HG02798 (cell line): Measurements from ENCODE around the gene ASIC1.
"Not testable (repeated sequence)": the region's sequence is repeated elsewhere in the genome, so short reads cannot be mapped to it uniquely, and the experiment has no call there.

Experiments used
- ATAC-seq: cut with Tn5 transposase; IDR thresholded peaks from one replicate; pipeline ENCODE4 v1.9.1; 2021; ENCODE audit warnings: mild to moderate bottlenecking; ENCODE audit not compliant: unreplicated experiment, poor library complexity

ASIC1 gene

DNA sequence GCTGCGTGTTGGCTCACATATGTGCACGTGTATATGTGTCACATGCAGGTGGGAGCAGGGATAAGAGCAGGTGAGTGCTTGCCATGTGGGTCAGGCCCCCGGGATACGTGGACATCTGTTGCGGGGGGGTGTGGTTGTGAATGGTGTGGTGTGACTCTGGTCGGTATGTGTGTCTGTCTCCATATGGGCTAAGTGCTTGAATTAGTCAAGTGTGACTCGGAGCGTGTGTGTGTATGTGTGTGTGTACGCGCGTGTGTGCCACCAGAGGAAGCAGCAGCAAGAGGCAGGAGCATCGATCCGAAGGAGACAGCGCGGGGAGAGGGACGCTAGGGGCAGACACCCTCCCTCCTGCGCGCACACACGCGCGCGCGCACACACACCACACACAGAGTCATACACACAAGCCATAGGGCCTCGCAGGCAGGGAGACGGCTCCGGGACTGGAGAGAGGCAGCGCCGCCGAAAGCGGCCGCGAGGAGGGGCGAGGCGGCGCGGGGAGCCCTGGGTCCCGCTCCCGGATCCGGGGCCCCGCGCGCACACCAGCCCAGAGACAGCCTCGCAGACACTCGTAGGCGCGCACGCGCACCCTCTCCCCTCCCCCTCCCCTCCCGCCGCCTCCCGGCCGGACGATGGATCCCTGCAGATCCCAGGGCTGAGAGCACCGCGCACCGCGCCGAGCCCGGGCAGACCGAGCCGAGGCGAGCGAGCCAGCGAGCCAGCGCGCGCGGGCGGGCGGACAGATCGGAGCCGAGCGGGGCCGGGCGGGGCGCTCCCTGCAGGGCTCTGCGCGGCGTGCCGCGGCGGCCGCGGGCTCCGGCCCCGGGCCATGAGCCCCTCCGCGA lies at the start of gene ASIC1:
TSS of gene ASIC1 (plus strand) at position 597 of the 842 bp plus-strand sequence. CDS start 1,171 bp downstream, outside the sequence.
- peak; percentile 32 for ATAC-seq

DNA sequence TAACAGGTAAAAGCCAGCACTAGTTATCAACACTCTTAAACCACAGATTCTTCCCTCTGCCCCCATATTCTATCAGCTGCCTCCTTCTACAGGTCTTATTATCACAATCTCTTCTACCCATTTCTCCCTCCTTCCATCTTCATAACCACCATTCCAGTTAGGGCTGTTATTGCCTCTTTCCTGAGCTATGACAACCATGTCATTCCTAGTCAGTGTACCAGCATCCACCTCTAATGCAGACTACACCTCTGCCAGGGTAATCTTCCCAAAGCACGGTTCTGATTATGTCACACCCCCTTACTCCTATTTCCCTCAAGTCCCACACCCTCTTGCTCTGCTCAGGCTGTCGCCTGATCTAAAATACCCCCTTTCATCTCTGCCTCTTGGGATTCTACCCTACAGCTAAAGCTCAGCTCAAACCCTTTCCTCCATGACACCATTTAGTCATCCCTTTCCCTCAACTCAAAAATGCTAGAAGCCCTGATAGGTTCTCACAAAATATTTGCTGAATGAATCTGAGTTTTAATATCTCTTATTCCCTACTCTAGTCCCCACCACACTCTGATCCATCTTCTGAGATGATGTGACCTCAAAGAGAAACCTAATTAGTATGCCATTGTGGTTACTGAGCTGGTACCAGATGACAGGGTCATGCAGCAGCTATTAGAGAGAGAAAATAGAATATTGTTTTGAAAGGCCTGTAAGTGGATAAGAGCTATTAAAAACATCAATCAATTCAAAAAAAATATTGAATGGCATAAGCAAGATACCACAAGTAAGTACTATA lies 43.8 kb upstream of the ASIC1 start:
- no peak for ATAC-seq

DNA sequence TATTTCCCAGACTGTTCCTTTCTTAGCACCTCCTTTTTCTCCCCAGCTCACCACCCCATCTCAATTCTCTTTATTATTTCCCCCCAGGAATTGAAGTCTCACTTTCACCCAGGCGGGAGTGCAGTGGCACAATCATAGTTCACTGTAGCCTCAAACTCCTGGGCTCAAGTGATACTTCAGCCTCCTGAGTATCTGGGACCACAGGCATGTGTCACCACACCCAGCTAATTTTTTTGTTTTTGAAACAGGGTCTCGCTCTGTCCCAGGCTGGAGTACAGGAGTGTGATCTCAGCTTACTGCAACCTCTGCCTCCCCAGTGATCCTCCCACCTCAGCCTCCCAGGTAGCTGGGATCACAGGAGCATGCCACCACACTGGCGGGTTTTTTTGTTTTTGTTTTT lies 43.1 kb upstream of the ASIC1 start:
- ATAC-seq: no peak

DNA sequence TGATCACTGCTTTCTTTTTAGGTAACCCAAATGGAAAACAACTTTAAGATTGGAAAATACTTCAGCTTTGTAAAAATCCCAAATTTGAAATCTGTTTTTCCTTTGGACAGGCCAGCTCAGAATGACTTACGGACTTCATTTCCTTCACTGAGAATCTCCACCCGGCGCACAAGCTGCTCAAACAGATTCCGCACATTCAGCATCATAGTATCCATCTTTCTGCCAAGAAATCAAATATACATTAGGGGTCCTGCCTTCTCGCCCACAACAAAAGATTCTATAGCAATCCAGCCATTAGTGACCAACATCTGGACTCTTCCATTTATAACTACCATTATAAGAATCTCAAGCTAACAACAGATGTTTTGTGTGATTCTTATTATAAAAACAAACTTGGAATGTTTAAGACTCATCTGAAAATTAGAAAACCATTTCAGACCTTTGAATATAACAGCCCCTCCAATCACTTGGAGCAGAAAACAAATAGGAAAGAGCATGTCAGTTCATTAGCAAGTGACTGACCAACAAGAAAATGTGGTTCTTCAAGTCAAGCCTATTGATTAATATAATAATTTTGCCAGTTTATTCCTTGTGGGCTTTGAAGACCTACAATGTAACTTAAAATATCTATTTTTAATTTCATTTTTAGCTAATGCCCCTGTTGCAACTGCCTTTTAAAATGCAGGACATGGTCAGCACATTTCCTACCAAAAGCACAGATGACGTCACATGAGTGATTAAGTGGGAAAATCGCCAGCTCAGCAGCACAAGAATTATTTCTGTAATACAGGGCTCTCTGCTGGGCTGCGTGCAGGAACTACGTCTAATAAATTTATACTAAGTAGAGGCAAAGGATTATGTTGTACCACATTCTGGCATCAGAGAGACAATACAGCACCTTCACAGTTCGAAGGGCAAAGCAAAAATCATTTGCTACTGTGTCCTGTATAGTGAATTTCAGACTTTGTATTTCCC lies 40.6 kb upstream of the ASIC1 start:
- no peak for ATAC-seq

DNA sequence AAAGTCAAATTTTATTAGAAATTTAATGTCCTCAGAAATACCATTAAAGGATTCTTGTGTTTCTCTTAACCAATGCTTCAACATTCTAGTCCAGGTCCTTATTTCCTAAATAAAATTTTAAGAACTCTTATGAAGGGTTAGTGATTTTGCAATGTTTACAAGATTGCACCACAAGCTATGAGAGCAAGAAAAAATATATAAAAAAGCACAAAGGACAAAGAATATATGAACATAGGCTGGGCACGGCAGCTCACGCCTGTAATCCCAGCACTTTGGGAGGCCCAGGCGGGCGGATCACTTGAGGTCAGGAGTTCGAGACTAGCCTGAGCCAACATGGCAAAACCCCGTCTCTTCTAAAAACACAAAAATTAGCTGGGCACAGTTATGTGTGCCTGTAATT lies 39.8 kb upstream of the ASIC1 start:
- ATAC-seq: no peak

DNA sequence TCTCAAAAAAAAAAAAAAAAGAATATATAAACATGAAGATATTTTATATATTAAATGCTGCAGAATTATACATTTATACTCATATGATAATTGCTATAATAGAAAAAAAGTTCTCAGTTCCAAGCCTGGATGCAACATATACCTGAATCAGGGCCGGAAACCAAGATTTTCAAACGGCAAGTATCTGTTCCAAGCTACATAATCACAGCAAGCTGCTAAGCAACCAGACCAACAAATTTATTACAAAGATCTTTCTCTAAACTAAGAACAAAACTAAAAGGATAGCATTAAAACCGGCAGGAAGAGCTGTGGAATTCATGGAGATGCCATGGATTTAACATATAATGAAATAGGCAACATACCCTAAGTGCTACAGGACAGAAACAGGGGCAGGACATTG lies 39.2 kb upstream of the ASIC1 start:
- no peak for ATAC-seq

DNA sequence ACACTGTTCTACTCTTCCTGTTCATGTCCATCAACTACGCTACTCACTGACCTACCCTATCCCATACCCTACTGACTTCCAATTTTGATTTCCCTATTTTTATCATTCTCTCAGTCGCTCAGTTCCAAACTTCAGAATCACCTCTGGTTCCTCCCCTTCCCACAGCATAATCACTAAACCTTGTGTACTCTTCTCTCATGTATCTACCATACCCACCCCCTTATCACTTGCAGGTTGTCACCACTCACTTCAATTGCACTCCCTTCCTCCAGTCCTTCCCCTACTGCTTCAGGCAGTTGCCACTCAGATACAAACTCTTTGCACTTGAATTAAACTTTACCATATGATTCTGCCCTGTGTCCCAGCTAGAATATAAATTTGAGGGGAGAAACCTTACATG lies 38.4 kb upstream of the ASIC1 start:
- ATAC-seq: no peak

DNA sequence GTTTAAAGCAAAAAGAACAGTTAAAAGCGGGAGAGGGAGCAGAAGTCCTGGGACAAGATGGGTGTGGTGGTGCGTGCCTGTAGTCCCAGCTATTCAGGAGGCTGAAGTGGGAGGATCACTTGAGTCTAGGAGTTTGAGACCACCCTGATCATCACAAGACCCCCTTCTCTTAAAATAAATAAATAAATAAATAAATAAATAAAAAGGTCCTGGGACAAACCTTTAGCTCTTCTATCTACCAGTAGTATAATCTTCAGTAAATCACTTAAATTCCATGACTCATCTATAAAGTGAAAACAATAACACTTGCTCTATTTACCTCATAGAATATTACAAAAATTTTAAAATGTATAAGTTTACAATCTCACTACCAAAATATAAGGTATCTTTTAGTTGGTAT lies 37.9 kb upstream of the ASIC1 start:
- no peak for ATAC-seq

DNA sequence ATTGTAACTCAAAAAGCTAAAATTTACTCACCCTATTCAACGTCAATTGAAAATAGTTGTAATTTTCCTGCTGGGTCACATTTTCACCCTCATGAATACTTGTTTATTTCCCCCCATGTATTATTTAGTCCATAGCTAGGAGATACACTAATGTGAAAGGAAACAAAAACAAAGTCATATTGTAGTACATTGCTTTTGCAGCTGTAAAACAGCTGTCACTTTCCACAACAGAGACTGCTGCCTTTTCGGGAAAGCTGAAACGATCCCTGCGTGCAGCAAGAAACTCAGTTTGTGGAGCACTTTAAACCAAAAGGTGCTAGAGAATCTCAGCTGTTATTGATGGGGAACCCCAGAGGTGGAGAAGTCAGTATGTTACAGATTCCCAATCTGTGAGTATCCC lies 36.4 kb upstream of the ASIC1 start:
- ATAC-seq: no peak

DNA sequence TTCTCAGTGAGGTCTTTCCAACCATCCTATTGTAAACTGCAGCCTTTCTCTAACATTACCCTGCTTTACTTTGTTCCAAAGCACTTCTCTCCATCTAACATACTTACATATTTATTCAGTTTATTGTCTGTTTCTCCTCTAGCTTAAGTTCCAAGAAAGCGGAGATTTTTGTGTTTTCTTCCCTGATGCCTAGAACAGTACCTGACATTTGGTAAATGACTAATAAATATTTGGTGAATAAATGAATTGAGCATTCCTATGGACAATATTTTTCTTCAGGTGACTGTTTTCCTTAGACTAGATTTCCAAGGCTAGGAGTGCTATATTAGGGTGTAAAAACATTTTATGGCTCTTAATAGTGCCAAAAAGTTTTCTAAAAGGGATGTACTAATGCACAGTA lies 34.5 kb upstream of the ASIC1 start:
- no peak for ATAC-seq

DNA sequence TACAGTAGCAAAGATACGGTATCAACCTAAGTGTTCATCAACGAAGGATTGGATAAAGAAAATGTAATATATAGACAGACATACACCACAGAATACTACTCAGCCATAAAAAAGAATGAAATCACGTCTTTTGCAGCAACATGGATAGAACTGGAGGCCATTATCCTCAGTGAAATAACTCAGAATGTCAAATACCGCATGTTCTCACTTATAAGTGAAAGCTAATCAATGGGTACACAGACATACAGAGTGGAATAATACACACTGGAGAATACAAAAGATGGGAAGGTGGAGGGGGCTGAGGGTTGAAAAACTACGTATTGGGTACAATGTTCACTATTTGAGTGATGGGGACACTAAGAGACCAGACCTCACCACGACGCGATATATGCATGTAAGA lies 33.2 kb upstream of the ASIC1 start:
- ATAC-seq: no peak

DNA sequence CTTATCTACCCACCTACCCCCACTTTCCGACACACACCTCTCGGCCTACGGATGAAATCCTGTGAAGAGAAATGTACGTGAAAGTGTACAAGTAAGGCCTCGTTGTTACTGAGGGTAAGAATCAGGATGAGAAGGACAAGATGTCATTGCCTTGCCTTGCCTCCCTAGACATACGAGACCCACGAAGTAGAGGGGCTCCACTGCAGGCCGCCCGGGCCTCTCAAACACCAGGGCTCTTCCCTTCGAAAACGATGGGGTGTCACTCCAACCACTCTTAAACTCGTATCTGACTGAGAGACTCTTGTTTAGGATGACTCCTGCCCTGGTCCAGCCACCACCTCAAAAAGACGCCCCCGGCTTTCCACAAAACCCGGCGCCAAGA lies 32.6 kb upstream of the ASIC1 start:
- peak; percentile 3 for ATAC-seq

DNA sequence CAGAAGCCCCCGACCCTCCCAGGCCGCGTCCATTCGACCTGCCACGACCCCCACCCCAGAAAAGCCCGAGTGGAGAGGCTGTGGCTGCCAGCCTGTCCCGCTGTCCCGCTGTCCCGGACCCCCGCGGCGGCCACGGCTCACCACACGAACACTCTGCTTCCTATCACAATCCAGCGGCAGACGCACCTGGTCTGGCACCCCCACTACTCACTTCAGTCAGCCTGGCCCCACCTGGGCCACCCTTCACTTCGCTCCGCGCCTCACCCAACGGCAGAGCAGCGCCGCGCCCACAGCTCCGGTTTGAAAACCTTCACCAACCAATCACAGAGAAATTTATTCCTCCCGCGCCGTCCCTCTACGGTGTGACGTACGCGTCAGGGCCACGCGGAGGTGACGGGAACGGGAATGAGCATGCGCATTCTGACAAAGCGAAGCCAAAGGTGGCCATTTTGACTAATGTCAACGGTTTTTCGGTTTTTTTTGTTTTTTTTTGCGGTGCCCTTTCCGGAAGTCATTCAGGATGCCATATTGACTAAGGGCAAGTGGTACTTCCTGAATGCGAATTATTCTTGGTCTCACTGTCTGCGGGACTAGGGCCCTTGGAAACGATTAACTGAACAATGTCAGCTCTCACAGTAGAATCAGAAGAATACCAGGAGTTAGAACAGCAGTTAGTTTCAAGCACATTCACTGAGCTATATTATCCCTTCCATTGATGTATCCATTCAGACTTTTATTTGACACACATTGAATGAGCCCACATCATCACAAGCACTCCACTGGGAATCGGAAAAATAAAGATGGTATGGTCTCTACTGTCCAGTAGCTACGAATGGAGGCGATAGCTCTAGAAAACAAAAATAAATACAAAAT lies 32.0 kb upstream of the ASIC1 start, which contains the start of gene RACGAP1:
TSS of gene RACGAP1 (minus strand) at position 308 of the 873 bp plus-strand sequence. CDS start 8,779 bp downstream, outside the sequence.
- peak; percentile 99 for ATAC-seq

DNA sequence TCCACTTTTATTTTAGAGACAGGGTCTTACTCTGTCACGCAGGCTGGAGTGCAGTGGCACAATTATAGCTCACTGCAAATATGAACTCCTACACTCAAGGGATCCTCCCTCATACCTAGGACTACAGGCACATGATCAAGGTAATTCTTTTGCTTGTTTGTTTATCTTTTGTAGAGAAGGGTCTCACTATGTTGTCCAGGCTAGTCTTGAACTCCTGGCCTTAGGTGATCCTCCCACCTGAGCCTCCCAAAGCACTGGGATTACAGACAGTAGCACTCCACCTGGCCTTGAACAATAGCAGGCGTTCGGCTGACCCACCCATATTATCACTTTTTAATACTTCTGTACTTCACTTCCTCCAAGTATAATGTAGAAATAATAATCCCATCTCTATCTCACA lies 30.7 kb upstream of the ASIC1 start:
- ATAC-seq: no peak

DNA sequence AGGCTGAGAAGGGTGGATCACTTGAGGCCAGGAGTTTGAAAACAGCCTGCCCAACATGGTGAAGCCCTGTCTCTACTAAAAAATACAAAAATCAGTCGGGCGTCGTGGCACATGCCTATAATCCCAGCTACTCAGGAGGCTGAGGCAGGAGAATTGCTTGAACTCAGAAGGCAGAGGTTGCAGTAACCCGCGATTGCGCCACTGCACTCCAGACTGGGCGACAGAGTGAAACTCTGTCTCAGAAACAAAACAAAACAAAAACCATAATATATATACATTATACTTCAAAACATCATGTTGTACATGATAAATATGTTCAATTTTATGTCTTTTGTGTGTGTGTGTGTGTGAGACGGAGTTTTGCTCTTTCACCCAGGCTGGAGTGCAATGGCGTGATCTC lies 26.9 kb upstream of the ASIC1 start:
- not testable (repeated sequence) for ATAC-seq

DNA sequence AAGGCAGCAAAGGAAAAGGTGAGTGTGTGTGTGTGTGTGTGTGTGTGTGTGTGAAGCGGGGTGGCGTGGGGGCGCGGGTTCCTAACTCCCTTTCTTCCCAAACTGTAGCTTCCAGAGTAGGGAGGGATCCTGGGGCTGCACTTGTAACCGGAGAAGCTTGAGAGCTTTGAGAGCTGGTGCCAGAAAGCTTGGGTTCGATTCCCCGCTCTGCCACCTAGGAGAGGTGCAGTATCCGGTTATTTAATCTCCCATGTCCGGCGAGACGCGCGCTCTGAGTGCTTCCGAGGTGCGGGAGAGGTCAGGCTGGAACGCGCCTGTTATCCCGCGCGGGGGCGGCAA lies 24.9 kb upstream of the ASIC1 start:
- no peak for ATAC-seq

DNA sequence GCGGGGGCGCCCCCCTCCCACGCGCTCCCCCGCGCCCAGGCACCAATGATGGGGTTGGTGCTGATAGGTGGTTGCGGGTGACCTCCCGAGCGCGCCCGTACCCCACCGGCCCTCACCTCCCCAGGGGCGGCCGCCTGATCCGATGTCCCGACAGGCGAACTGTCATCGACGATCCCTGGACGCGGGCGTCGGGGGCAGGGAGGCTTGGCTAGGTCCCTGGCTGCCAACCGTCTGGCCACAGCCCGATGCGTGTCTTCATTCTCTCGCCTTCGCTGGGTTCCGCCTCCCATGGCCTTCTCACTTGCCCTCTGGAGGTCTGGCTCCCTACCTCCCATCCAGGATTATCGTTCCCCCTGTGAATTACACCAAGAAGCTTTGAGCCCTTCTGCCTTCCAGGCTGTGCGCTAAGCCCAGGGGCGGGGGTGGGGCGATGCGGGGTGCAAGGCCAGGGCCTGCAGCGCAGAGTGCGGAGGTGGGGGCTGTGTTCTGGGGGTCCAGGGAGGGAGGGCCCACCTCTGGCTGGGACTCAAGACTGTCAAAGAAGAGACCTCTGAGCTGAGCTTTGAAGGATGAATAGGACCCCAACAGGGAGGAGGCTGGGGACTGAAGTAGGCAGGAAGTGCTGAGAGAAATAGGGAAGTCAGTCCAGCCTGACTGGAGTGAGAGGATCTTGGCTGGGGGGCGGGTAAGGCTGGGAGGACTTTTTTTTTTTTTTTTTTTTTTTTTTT lies 24.4 kb upstream of the ASIC1 start:
- no peak for ATAC-seq

DNA sequence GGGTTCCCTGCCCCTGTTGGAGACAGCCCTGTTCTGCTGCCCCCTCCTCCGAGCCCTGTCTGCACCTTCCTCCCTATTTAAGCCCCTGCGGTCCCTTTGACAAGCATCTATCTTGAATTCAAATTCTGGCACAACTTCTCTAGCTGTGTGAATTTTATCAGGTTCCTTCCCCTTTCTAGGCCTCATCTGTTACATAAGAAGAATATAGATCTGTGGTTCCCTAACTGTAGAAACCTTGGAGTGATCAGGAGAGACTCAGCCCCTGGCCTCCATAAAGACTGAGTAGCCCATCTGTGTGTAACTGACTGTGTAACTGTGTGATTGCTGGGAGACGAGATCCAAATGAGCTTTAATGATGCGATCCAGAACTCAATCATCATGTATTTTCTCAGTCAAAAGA lies 19.1 kb upstream of the ASIC1 start:
- no peak for ATAC-seq
